Ectodermal cell (in vitro differentiated cells): ENCODE results near the gene WDPCP.

ENCODE experiments used
- H3K27ac ChIP-seq: 2 replicates; pipeline ENCODE4 v1.7.0; 2013; ENCODE audit warnings: mild to moderate bottlenecking, low read depth, low read length; ENCODE audit not compliant: insufficient read depth, poor library complexity, severe bottlenecking
- H3K27me3 ChIP-seq: 2 replicates; pipeline ENCODE4 v1.7.0; 2013; ENCODE audit warnings: mild to moderate bottlenecking, low read length; ENCODE audit not compliant: insufficient read depth, control insufficient read depth, poor library complexity, severe bottlenecking
- H3K36me3 ChIP-seq: one replicate; pipeline ENCODE4 v1.7.0; 2013; ENCODE audit warnings: low read length; ENCODE audit not compliant: control insufficient read depth, insufficient read depth
- H3K4me1 ChIP-seq: one replicate; pipeline ENCODE4 v1.7.0; 2013; ENCODE audit warnings: low read length; ENCODE audit not compliant: control insufficient read depth, insufficient read depth
- H3K4me3 ChIP-seq: 2 replicates; pipeline ENCODE4 v1.7.0; 2013; ENCODE audit warnings: low read depth, low read length, control low read depth; ENCODE audit not compliant: insufficient read depth
- H3K9me3 ChIP-seq: 2 replicates; pipeline ENCODE4 v1.7.0; 2013; ENCODE audit warnings: mild to moderate bottlenecking, low read length, moderate library complexity; ENCODE audit not compliant: control insufficient read depth
- WGBS, 2 experiments: methylation state at CpG; one replicate each; pipeline ENCODE4 v1.1.7; 2013; ENCODE audit warnings: missing lambda C conversion rate in 2 of 2; 5-methylcytosine and 5-hydroxymethylcytosine counted together

The WDPCP gene

GRCh38 chr2:63225964-63226686, 362.2 kb downstream of the WDPCP start:
- 81 to 96% methylated on average over 1 of the region's 1 CpG for WGBS, 2 experiments
- no peaks in the 10 kb centered on the region for H3K4me1 ChIP-seq
- no peak overlapping the region for H3K4me3 ChIP-seq
- no peak overlapping the region for H3K27ac ChIP-seq
- no peaks in the 10 kb centered on the region for H3K36me3 ChIP-seq
- H3K27me3 ChIP-seq = no peaks in the 10 kb centered on the region
- H3K9me3 ChIP-seq = no peaks in the 10 kb centered on the region

- Histone ChIP-seq H3K36me3 (no peaks in the 10 kb centered on the region), H3K27ac (no peak overlapping the region), H3K9me3 (no peaks in the 10 kb centered on the region), H3K4me1 (no peaks in the 10 kb centered on the region), H3K27me3 (no peaks in the 10 kb centered on the region), H3K4me3 (no peak overlapping the region)
- WGBS, 2 experiments = 86 to 98% methylated on average over 4 of the region's 4 CpGs
Measured at GRCh38 chr2:63218800-63219526, 369.3 kb downstream of the WDPCP start.

- Histone ChIP-seq H3K4me1 (no peaks in the 10 kb centered on the region), H3K36me3 (no peaks in the 10 kb centered on the region), H3K9me3 (no peaks in the 10 kb centered on the region), H3K27me3 (no peaks in the 10 kb centered on the region), H3K4me3 (no peak overlapping the region), H3K27ac (no peak overlapping the region)
- 86 to 100% methylated on average over 1 to 2 of the region's 3 CpGs for WGBS, 2 experiments
Measured at GRCh38 chr2:63195310-63195709, 393.0 kb downstream of the WDPCP start.

GRCh38 chr2:63194175-63194574, 394.1 kb downstream of the WDPCP start:
- Histone ChIP-seq H3K27ac (no peak overlapping the region), H3K4me1 (no peaks in the 10 kb centered on the region), H3K9me3 (no peaks in the 10 kb centered on the region), H3K36me3 (no peaks in the 10 kb centered on the region), H3K27me3 (no peaks in the 10 kb centered on the region), H3K4me3 (no peak overlapping the region)

- Histone ChIP-seq H3K27me3 (no peaks in the 10 kb centered on the region), H3K36me3 (no peaks in the 10 kb centered on the region), H3K4me3 (no peak overlapping the region), H3K9me3 (no peaks in the 10 kb centered on the region), H3K27ac (no peak overlapping the region), H3K4me1 (no peaks in the 10 kb centered on the region)
- WGBS, 2 experiments = 88% methylated on average over 1 of the region's 2 CpGs; no CpG with 5 or more reads in 1 of the 2 experiments
Measured at GRCh38 chr2:63192889-63193774, 395.1 kb downstream of the WDPCP start.

GRCh38 chr2:63192169-63192888, 395.9 kb downstream of the WDPCP start:
- Histone ChIP-seq H3K4me3 (no peak overlapping the region), H3K4me1 (no peaks in the 10 kb centered on the region), H3K9me3 (no peaks in the 10 kb centered on the region), H3K27ac (no peak overlapping the region), H3K27me3 (no peaks in the 10 kb centered on the region), H3K36me3 (no peaks in the 10 kb centered on the region)

GRCh38 chr2:63189026-63189425, 399.3 kb downstream of the WDPCP start:
- 10 to 17% methylated on average over 4 of the region's 4 CpGs for WGBS, 2 experiments
- H3K4me3 ChIP-seq = no peak overlapping the region
- no peaks in the 10 kb centered on the region for H3K36me3 ChIP-seq
- no peaks in the 10 kb centered on the region for H3K4me1 ChIP-seq
- no peaks in the 10 kb centered on the region for H3K27me3 ChIP-seq
- H3K27ac ChIP-seq = no peak overlapping the region
- no peaks in the 10 kb centered on the region for H3K9me3 ChIP-seq

GRCh38 chr2:63186331-63186730, 401.9 kb downstream of the WDPCP start:
- WGBS, 2 experiments = 93 to 96% methylated on average over 3 of the region's 3 CpGs

GRCh38 chr2:63163161-63163820, 425.0 kb downstream of the WDPCP start:
- Histone ChIP-seq H3K27me3 (no peaks in the 10 kb centered on the region), H3K4me3 (no peak overlapping the region), H3K27ac (no peak overlapping the region), H3K4me1 (no peaks in the 10 kb centered on the region), H3K36me3 (no peaks in the 10 kb centered on the region), H3K9me3 (no peaks in the 10 kb centered on the region)
- 100% methylated on average over 1 of the region's 1 CpG; no CpG with 5 or more reads in 1 of the 2 experiments for WGBS, 2 experiments

More at GRCh38 chr2:63186331-63186730, 401.9 kb downstream of the WDPCP start:
- no peak overlapping the region for H3K27ac ChIP-seq
- H3K4me3 ChIP-seq = no peak overlapping the region
- no peaks in the 10 kb centered on the region for H3K9me3 ChIP-seq
- H3K36me3 ChIP-seq = no peaks in the 10 kb centered on the region
- no peaks in the 10 kb centered on the region for H3K27me3 ChIP-seq
- H3K4me1 ChIP-seq = no peaks in the 10 kb centered on the region
